NT2/D1 (cell line): Measurements from ENCODE around the gene DOK6.

Experiments used
- SUZ12 ChIP-seq: IDR thresholded peaks from 2 replicates; pipeline ENCODE4 v1.6.1; 2011; ENCODE audit not compliant: insufficient read length, insufficient read depth; ENCODE audit errors: extremely low read depth
- ZNF274 ChIP-seq: IDR thresholded peaks from 2 replicates; pipeline ENCODE4 v1.6.1; 2011; ENCODE audit warnings: mild to moderate bottlenecking, low read depth, low read length

GRCh38 chr18:69584429-69584828 lies 183.7 kb downstream of the DOK6 start:
- TF ChIP-seq SUZ12 (no peak), ZNF274 (no peak)
